Measurements from ENCODE around the gene CDKN2D. TPM values are rescaled to one million over a fixed set of nuclear protein-coding genes. Genes with fewer than 3 reads are reported as not detected.

Gene CDKN2D
- total and polyA plus RNA-seq, 10 of the 15 experiments (the other 5 are each of a cell fraction or from before 2014, with no cell fraction given) = 0.53 to 17.2 (median 6.7) TPM

DNA sequence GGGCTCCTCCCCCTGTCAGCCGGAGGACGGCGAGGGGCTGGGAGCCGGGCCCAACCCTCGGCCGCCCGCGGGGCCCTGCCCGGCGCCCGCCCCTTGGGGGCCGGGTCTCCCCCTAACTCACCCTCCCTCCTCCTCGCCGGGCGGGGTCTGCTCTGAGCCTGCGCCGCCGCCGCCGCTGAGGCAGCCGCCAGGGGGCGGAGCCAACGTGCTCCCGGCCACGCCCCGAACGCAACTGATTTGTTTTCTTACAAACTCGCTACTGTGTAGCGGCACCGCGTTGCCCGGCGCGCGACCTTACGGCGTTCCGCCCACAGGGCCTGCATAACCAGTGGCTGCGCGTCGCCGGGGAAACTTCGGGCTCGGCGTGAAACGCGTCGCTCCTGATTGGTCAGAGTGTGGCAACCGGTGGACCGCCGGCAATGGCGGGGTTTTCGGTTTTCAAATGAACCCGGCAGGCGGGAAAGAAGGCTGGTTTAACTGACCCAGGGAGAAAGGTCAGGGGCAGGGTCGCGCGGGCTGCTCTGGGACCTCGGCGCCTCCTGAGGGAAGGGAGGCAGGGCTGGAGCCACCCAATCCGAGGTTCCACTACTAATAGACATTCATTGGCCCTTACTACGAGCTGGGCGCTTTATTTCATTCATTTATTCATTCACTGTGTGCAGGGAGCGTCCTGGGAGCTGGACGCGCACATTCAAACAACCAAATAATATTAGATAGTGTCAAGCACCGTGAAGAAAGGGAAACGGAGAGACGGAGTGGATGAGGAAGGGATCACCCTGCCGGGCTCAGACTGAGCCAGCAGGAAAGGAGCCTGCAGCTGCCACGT lies at the start of gene CDKN2D (continued):
- TF ChIP-seq, protein P1, sequence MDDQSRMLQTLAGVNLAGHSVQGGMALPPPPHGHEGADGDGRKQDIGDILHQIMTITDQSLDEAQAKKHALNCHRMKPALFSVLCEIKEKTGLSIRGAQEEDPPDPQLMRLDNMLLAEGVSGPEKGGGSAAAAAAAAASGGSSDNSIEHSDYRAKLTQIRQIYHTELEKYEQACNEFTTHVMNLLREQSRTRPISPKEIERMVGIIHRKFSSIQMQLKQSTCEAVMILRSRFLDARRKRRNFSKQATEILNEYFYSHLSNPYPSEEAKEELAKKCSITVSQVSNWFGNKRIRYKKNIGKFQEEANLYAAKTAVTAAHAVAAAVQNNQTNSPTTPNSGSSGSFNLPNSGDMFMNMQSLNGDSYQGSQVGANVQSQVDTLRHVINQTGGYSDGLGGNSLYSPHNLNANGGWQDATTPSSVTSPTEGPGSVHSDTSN (IDR thresholded peaks at IDR 0.05; ENCODE audit: insufficient replicate concordance, low read depth, low read length) = no peak
- TF ChIP-seq KAT2A (conservative IDR thresholded peaks at IDR 0.05; ENCODE audit: control insufficient read depth, low read depth, low read length) = no peak
- TF ChIP-seq, protein P2, sequence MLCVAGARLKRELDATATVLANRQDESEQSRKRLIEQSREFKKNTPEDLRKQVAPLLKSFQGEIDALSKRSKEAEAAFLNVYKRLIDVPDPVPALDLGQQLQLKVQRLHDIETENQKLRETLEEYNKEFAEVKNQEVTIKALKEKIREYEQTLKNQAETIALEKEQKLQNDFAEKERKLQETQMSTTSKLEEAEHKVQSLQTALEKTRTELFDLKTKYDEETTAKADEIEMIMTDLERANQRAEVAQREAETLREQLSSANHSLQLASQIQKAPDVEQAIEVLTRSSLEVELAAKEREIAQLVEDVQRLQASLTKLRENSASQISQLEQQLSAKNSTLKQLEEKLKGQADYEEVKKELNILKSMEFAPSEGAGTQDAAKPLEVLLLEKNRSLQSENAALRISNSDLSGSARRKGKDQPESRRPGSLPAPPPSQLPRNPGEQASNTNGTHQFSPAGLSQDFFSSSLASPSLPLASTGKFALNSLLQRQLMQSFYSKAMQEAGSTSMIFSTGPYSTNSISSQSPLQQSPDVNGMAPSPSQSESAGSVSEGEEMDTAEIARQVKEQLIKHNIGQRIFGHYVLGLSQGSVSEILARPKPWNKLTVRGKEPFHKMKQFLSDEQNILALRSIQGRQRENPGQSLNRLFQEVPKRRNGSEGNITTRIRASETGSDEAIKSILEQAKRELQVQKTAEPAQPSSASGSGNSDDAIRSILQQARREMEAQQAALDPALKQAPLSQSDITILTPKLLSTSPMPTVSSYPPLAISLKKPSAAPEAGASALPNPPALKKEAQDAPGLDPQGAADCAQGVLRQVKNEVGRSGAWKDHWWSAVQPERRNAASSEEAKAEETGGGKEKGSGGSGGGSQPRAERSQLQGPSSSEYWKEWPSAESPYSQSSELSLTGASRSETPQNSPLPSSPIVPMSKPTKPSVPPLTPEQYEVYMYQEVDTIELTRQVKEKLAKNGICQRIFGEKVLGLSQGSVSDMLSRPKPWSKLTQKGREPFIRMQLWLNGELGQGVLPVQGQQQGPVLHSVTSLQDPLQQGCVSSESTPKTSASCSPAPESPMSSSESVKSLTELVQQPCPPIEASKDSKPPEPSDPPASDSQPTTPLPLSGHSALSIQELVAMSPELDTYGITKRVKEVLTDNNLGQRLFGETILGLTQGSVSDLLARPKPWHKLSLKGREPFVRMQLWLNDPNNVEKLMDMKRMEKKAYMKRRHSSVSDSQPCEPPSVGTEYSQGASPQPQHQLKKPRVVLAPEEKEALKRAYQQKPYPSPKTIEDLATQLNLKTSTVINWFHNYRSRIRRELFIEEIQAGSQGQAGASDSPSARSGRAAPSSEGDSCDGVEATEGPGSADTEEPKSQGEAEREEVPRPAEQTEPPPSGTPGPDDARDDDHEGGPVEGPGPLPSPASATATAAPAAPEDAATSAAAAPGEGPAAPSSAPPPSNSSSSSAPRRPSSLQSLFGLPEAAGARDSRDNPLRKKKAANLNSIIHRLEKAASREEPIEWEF (IDR thresholded peaks at IDR 0.05; ENCODE audit: insufficient replicate concordance, low read depth, low read length) = no peak
- no peak for TF ChIP-seq BCL11A (IDR thresholded peaks at IDR 0.05; ENCODE audit: low read depth, low read length)
- TF ChIP-seq HDAC6 (IDR thresholded peaks at IDR 0.05; ENCODE audit: unreplicated experiment) = no peak

All from GM12878 (cell line).